Medulla oblongata (tissue), 1 donor: ENCODE results near the gene STX11.

Source experiments
- DNase-seq: peaks from one replicate; pipeline ENCODE4 v3.0.0-alpha.2; 2015; ENCODE audit errors: extremely low spot score

The STX11 gene

GRCh38 chr6:144141470-144141869 lies 8.8 kb upstream of the STX11 start:
- DNase-seq, result no peak

- no peak for DNase-seq
These were observed 7.2 kb upstream of the STX11 start for GRCh38 chr6:144143106-144143505.

GRCh38 chr6:144143878-144144277 lies 6.4 kb upstream of the STX11 start:
- no peak for DNase-seq

GRCh38 chr6:144144996-144145395 lies 5.3 kb upstream of the STX11 start:
- DNase-seq, result no peak

- no peak for DNase-seq
These were observed 4.8 kb upstream of the STX11 start for GRCh38 chr6:144145541-144145940.

- DNase-seq, result no peak
These were observed 1.4 kb upstream of the STX11 start for GRCh38 chr6:144148886-144149285.

GRCh38 chr6:144149558-144149893 lies 791 bp upstream of the STX11 start:
- no peak for DNase-seq

- peak; percentile 65 for DNase-seq
These were observed 667 bp downstream of the STX11 start for GRCh38 chr6:144150710-144151657.

GRCh38 chr6:144152334-144152900 lies 2.1 kb downstream of the STX11 start:
- no peak for DNase-seq

GRCh38 chr6:144153260-144153659 lies 2.9 kb downstream of the STX11 start:
- DNase-seq, result peak; percentile 76

- no peak for DNase-seq
These were observed 3.7 kb downstream of the STX11 start for GRCh38 chr6:144153971-144154370.

GRCh38 chr6:144155529-144155928 lies 5.2 kb downstream of the STX11 start:
- no peak for DNase-seq

GRCh38 chr6:144156338-144156737 lies 6.0 kb downstream of the STX11 start:
- DNase-seq, result peak; percentile 27

GRCh38 chr6:144156991-144157390 lies 6.7 kb downstream of the STX11 start:
- no peak for DNase-seq

- DNase-seq, result no peak
These were observed 7.8 kb downstream of the STX11 start for GRCh38 chr6:144158133-144158532.

- DNase-seq, result peak; percentile 7
These were observed 8.9 kb downstream of the STX11 start for GRCh38 chr6:144159223-144159622.

- no peak for DNase-seq
These were observed 9.4 kb downstream of the STX11 start for GRCh38 chr6:144159742-144160141.

GRCh38 chr6:144160431-144161005 lies 10.2 kb downstream of the STX11 start:
- no peak for DNase-seq

GRCh38 chr6:144161975-144162374 lies 11.7 kb downstream of the STX11 start:
- no peak for DNase-seq

- peak; percentile 63 for DNase-seq
These were observed 12.7 kb downstream of the STX11 start for GRCh38 chr6:144162977-144163376.

GRCh38 chr6:144165784-144166183 lies 15.5 kb downstream of the STX11 start:
- no peak for DNase-seq

- no peak for DNase-seq
These were observed 19.7 kb downstream of the STX11 start for GRCh38 chr6:144170044-144170443.

- DNase-seq, result no peak
These were observed 21.1 kb downstream of the STX11 start for GRCh38 chr6:144171406-144171805.
